MM.1S (cell line): ENCODE data around the gene C3orf18.

ENCODE experiments used
- DNase-seq: peaks from one replicate; pipeline ENCODE4 v3.0.0-alpha.2; 2015
- H2AFZ ChIP-seq: fragments of 300-600 bp; sonication (generic); 2 replicates; pipeline ENCODE4 v1.6.0; 2016; ENCODE audit warnings: antibody characterized with exemption, low read length
- H3F3A ChIP-seq: fragments of 300-600 bp; sonication (generic); 2 replicates; pipeline ENCODE4 v1.6.1; 2016; ENCODE audit warnings: mild to moderate bottlenecking, antibody characterized with exemption, low read length, moderate library complexity, mixed read lengths; ENCODE audit not compliant: insufficient read depth
- H3K27ac ChIP-seq: fragments of 300-600 bp; sonication (generic); 2 replicates; pipeline ENCODE4 v1.5.1; 2016; ENCODE audit warnings: mild to moderate bottlenecking, low read length
- H3K27me3 ChIP-seq: fragments of 300-600 bp; sonication (generic); replicated peaks from 2 replicates; pipeline ENCODE4 v1.6.0; 2016; ENCODE audit warnings: low read length; ENCODE audit not compliant: insufficient read depth
- H3K36me3 ChIP-seq: fragments of 300-600 bp; sonication (generic); replicated peaks from 2 replicates; pipeline ENCODE4 v1.6.1; 2016; ENCODE audit warnings: mild to moderate bottlenecking, low read length, mixed read lengths; ENCODE audit not compliant: insufficient read depth
- H3K4me1 ChIP-seq: fragments of 300-600 bp; sonication (generic); 2 replicates; pipeline ENCODE4 v1.6.1; 2016; ENCODE audit warnings: low read length, mixed read lengths
- H3K4me2 ChIP-seq: fragments of 300-600 bp; sonication (generic); 2 replicates; pipeline ENCODE4 v1.6.0; 2016; ENCODE audit warnings: low read depth, low read length
- H3K4me3 ChIP-seq: fragments of 300-600 bp; sonication (generic); 2 replicates; pipeline ENCODE4 v1.5.1; 2016; ENCODE audit warnings: low read length, mixed read lengths
- H3K79me2 ChIP-seq: fragments of 300-600 bp; sonication (generic); 2 replicates; pipeline ENCODE4 v1.6.1; 2016; ENCODE audit warnings: mixed run types, low read length, mixed read lengths
- H3K9ac ChIP-seq: fragments of 300-600 bp; sonication (generic); 2 replicates; pipeline ENCODE4 v1.6.1; 2016; ENCODE audit warnings: low read length, mixed read lengths
- H3K9me2 ChIP-seq: fragments of 300-600 bp; sonication (generic); replicated peaks from 2 replicates; pipeline ENCODE4 v1.6.1; 2016; ENCODE audit warnings: mild to moderate bottlenecking, low read length, mixed read lengths; ENCODE audit not compliant: insufficient read depth
- H3K9me3 ChIP-seq: fragments of 300-600 bp; sonication (generic); replicated peaks from 2 replicates; pipeline ENCODE4 v1.6.1; 2016; ENCODE audit warnings: mild to moderate bottlenecking, low read length, mixed read lengths; ENCODE audit not compliant: insufficient read depth
- H4K20me1 ChIP-seq: fragments of 300-600 bp; sonication (generic); 2 replicates; pipeline ENCODE4 v1.6.1; 2016; ENCODE audit warnings: mild to moderate bottlenecking, low read length, moderate library complexity, mixed read lengths; ENCODE audit not compliant: insufficient read depth
- CTCF ChIP-seq: fragments of 300-600 bp; sonication (generic); IDR thresholded peaks from 2 replicates; pipeline ENCODE4 v1.5.1; 2016; ENCODE audit warnings: antibody characterized with exemption, low read length, mixed read lengths
- EZH2 ChIP-seq: fragments of 300-600 bp; sonication (generic); optimal IDR thresholded peaks from 2 replicates; pipeline ENCODE3; 2017; ENCODE audit warnings: low read depth, mild to moderate bottlenecking, antibody characterized with exemption, low read length, mixed read lengths
- EZH2phosphoT487 ChIP-seq: fragments of 300-600 bp; sonication (generic); IDR thresholded peaks from 2 replicates; pipeline ENCODE4 v1.6.1; 2018; ENCODE audit warnings: antibody characterized with exemption, low read length

The C3orf18 gene

GRCh38 chr3:50615190-50615589 lies 47.6 kb upstream of the C3orf18 start:
- H3K4me3 ChIP-seq = no peak overlapping the region
- no peak overlapping the region for H2AFZ ChIP-seq
- no peak for TF ChIP-seq CTCF
- H3K4me2 ChIP-seq = no peak overlapping the region
- no peak overlapping the region for H3K9ac ChIP-seq
- no peaks in the 10 kb centered on the region for H3K27me3 ChIP-seq
- peaks cover 21% of the 10 kb centered on the region for H3F3A ChIP-seq
- DNase-seq = no peak
- peaks cover 25% of the 10 kb centered on the region for H3K4me1 ChIP-seq
- no peaks in the 10 kb centered on the region for H4K20me1 ChIP-seq
- H3K9me3 ChIP-seq = no peaks in the 10 kb centered on the region
- H3K27ac ChIP-seq = no peak overlapping the region
- no peaks in the 10 kb centered on the region for H3K36me3 ChIP-seq
- no peaks in the 10 kb centered on the region for H3K9me2 ChIP-seq
- peaks cover 12% of the 10 kb centered on the region for H3K79me2 ChIP-seq

GRCh38 chr3:50612970-50613846 lies 45.7 kb upstream of the C3orf18 start:
- Histone ChIP-seq H3F3A (peaks cover 21% of the 10 kb centered on the region), H3K9ac (no peak overlapping the region; the same call in 1 of the 2 replicates), H3K27ac (no peak overlapping the region), H3K4me1 (peaks cover 23% of the 10 kb centered on the region), H3K27me3 (no peaks in the 10 kb centered on the region), H3K9me2 (no peaks in the 10 kb centered on the region), H3K9me3 (no peaks in the 10 kb centered on the region), H2AFZ (no peak overlapping the region; the same call in 1 of the 2 replicates), H3K36me3 (no peaks in the 10 kb centered on the region), H3K4me2 (peak overlapping the region; percentile 99), H3K4me3 (no peak overlapping the region), H3K79me2 (peaks cover 11% of the 10 kb centered on the region), H4K20me1 (no peaks in the 10 kb centered on the region)
- DNase-seq = no peak
- TF ChIP-seq EZH2phosphoT487 (no peak), CTCF (no peak), EZH2 (no peak)

- Histone ChIP-seq H3K79me2 (peaks cover 2% of the 10 kb centered on the region; the same call in 1 of the 2 replicates), H3K36me3 (no peaks in the 10 kb centered on the region), H3K9me3 (no peaks in the 10 kb centered on the region), H2AFZ (peak overlapping the region; percentile 96), H3K4me1 (peaks cover 18% of the 10 kb centered on the region), H3K9me2 (no peaks in the 10 kb centered on the region), H3F3A (peaks cover 21% of the 10 kb centered on the region), H3K27me3 (no peaks in the 10 kb centered on the region), H4K20me1 (no peaks in the 10 kb centered on the region), H3K4me2 (peak overlapping the region; percentile 99), H3K4me3 (peak overlapping the region; percentile 76), H3K9ac (peak overlapping the region; percentile 53; the same call in 1 of the 2 replicates), H3K27ac (no peak overlapping the region)
- no peak for DNase-seq
- no peak for TF ChIP-seq EZH2phosphoT487
- no peak for TF ChIP-seq EZH2
- TF ChIP-seq CTCF = no peak
Measured at GRCh38 chr3:50612234-50612882, 44.8 kb upstream of the C3orf18 start.
